ENCODE measurements around the gene NOL8. TPM values are rescaled to one million over a fixed set of nuclear protein-coding genes. Genes with fewer than 3 reads are reported as not detected.
A peak's percentile ranks its signal among the peaks of the same experiment; 100 is the strongest.

The NOL8 gene
- total RNA-seq, 1 experiment from 2014 or later = 48.2 TPM

DNA sequence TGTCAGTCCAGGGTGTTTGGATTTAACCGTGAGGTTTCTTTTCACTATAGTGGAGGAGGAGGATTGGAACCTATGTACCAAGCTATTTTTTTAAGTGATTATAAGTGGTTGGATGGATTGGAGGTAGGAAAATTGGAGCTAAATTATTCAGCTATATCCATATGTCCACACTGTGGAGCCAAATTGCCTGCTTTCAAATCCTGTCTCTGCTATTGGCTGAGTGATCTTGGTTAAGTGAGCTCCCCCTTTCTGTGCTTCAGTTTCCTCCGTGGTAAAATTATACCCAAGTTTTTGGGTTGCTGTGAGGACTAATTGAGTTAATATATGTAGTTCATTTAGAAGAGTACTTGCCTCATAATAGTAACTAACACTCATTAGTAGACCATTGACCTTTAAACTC lies 3.1 kb upstream of the NOL8 start:
- intact Hi-C loops (cut with micrococcal nuclease) = loop anchor here (1.0 to 5.0 kb wide), 3 partner anchors 111 to 464 kb away; no protein-coding TSS in a partner anchor
- Histone ChIP-seq H4K20me1 (ENCODE audit: insufficient read depth) (no peaks in the 10 kb centered on the region), H3K4me2 (ENCODE audit: low read length) (peak overlapping the region; percentile 4; the same call in 1 of the 2 replicates), H3K9me2 (ENCODE audit: insufficient read depth) (no peaks in the 10 kb centered on the region), H3K9me3 (ENCODE audit: control insufficient read depth in 1 of 2, insufficient read depth in 1 of 2, low read depth in 1 of 2, low read length in 2 of 2) (no peaks in the 10 kb centered on the region), H3K27me3 (ENCODE audit: insufficient read depth, low read length) (no peaks in the 10 kb centered on the region), H3K27ac (ENCODE audit: low read depth, low read length) (no peak overlapping the region), H3K4me1 (ENCODE audit: control insufficient read depth in 1 of 2, insufficient read depth in 2 of 2, low read length in 2 of 2) (peaks cover 9 to 17% of the 10 kb centered on the region in 2 experiments; a peak in 3 of 4 replicates), H2AFZ (ENCODE audit: low read depth, low read length, poor library complexity, severe bottlenecking) (no peak overlapping the region), H3K79me2 (ENCODE audit: insufficient read depth, low read length) (peaks cover 20% of the 10 kb centered on the region), H3K9ac (ENCODE audit: low read length) (no peak overlapping the region), H3K4me3 (replicated peaks in 1 of 2; ENCODE audit: low read depth in 1 of 2, low read length in 2 of 2) (no peak overlapping the region), H3K36me3 (ENCODE audit: control insufficient read depth in 1 of 2, insufficient read depth in 2 of 2, low read length in 2 of 2) (peaks cover 0 to under 1% of the 10 kb centered on the region in 2 experiments; a peak in 1 of 4 replicates)
- ChIA-PET RAD21 (ENCODE audit: low non-redundant PET in 1 of 2, low total read pairs in 2 of 2, uncharacterized antibody in 2 of 2, unreplicated experiment in 2 of 2) (interaction anchor here in 1 of 2 experiments (0.8 to 1.1 kb wide), 2 partner anchors 111 to 189 kb away, joined by 3 read pairs; no protein-coding TSS in a partner anchor), CTCF (interaction anchor here (0.7 to 1.6 kb wide), 9 partner anchors 40 to 463 kb away, joined by 3 to 19 read pairs (median 5); no protein-coding TSS in a partner anchor), POLR2A (no interaction called here)
- ATAC-seq = no peak
- no TSS peak for BruUV-seq (replicated peaks)
- TF ChIP-seq ELF1 (IDR thresholded peaks at IDR 0.05; ENCODE audit: borderline replicate concordance, low read depth) (no peak), SP1 (IDR thresholded peaks at IDR 0.05; ENCODE audit: low read depth) (no peak), ZFX (IDR thresholded peaks at IDR 0.05) (no peak), ZNF274 (IDR thresholded peaks at IDR 0.05; ENCODE audit: low read depth, low read length) (no peak), SIN3A (IDR thresholded peaks at IDR 0.05; ENCODE audit: low read depth) (no peak), POLR2AphosphoS5 (IDR thresholded peaks at IDR 0.05; ENCODE audit: low read depth, low read length) (no peak), RAD21 (IDR thresholded peaks at IDR 0.05; ENCODE audit: low read depth) (peak; percentile 65)
- TF ChIP-seq, protein P1, sequence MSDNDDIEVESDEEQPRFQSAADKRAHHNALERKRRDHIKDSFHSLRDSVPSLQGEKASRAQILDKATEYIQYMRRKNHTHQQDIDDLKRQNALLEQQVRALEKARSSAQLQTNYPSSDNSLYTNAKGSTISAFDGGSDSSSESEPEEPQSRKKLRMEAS (IDR thresholded peaks at IDR 0.05) = no peak
- TF ChIP-seq, protein P2, sequence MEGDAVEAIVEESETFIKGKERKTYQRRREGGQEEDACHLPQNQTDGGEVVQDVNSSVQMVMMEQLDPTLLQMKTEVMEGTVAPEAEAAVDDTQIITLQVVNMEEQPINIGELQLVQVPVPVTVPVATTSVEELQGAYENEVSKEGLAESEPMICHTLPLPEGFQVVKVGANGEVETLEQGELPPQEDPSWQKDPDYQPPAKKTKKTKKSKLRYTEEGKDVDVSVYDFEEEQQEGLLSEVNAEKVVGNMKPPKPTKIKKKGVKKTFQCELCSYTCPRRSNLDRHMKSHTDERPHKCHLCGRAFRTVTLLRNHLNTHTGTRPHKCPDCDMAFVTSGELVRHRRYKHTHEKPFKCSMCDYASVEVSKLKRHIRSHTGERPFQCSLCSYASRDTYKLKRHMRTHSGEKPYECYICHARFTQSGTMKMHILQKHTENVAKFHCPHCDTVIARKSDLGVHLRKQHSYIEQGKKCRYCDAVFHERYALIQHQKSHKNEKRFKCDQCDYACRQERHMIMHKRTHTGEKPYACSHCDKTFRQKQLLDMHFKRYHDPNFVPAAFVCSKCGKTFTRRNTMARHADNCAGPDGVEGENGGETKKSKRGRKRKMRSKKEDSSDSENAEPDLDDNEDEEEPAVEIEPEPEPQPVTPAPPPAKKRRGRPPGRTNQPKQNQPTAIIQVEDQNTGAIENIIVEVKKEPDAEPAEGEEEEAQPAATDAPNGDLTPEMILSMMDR (IDR thresholded peaks at IDR 0.05 in 2 of 3, conservative IDR thresholded peaks at IDR 0.05 in 1 of 3; ENCODE audit: borderline replicate concordance in 1 of 3, insufficient read depth in 1 of 3, low read depth in 2 of 3, low read length in 2 of 3) = peak; percentile 12 to 68 (median 48); a peak in 5 of 6 replicates
- DNase-seq (ENCODE audit: low read depth, low spot score) = peak; percentile 42

Measured in HCT116 (cell line).